A673 (cell line): ENCODE data around the gene DDC.

ENCODE experiments used
- CTCF ChIP-seq: fragments of 300-800, 200-600 bp; sonication (generic); conservative IDR thresholded peaks from 2 replicates; pipeline ENCODE4 v1.5.1; 2017; ENCODE audit warnings: low read depth, mild to moderate bottlenecking, antibody characterized with exemption, low read length, moderate library complexity, mixed read lengths
- EZH2 ChIP-seq: fragments of 200-600 bp; sonication (generic); IDR thresholded peaks from 2 replicates; pipeline ENCODE4 v1.6.1; 2017; ENCODE audit warnings: borderline replicate concordance, low read depth, mild to moderate bottlenecking, mixed read lengths, antibody characterized with exemption, low read length; ENCODE audit not compliant: poor library complexity, severe bottlenecking

GRCh38 chr7:50492770-50493519, 72.3 kb downstream of the DDC start:
- TF ChIP-seq CTCF (no peak), EZH2 (no peak)
